Measurements from ENCODE around the gene TF. TPM values are rescaled to one million over a fixed set of nuclear protein-coding genes. Genes with fewer than 3 reads are reported as not detected.

The TF gene
- total RNA-seq, 2 donors from 2014 or later, result 1.6 to 2.2 TPM

DNA sequence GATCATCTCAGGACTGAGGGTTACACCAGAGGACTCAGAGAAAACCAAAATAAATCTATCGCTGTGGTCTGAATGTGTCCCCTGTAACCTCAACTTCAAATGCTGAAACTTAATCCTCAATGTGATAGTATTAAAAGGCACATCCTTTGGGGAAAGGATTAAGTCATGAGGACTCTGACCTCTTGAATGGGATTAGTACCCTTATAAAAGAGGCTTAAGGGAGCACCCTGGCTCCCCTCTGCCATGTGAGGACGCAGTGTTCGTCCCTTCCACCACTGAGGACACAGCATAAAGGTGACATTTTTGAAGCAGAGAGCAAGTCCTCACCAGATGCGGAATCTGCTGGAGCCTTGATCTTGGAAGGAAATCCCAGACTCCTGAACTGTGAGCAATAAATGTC, 98.9 kb downstream of the TF start:
- Histone ChIP-seq H3K36me3 (no peaks in the 10 kb centered on the region), H3K4me1 (ENCODE audit: control insufficient read depth in 1 of 2, low read depth in 2 of 2) (no peaks in the 10 kb centered on the region), H3K27ac (no peak overlapping the region), H3K27me3 (replicated peaks; ENCODE audit: insufficient read depth) (no peaks in the 10 kb centered on the region), H3K9me3 (no peaks in the 10 kb centered on the region), H3K4me3 (no peak overlapping the region)
- ATAC-seq (ENCODE audit: insufficient number of reproducible peaks, low FRiP score, low read depth) (no peak), DNase-seq (ENCODE audit: low spot score) (no peak)
- TF ChIP-seq, protein P1, sequence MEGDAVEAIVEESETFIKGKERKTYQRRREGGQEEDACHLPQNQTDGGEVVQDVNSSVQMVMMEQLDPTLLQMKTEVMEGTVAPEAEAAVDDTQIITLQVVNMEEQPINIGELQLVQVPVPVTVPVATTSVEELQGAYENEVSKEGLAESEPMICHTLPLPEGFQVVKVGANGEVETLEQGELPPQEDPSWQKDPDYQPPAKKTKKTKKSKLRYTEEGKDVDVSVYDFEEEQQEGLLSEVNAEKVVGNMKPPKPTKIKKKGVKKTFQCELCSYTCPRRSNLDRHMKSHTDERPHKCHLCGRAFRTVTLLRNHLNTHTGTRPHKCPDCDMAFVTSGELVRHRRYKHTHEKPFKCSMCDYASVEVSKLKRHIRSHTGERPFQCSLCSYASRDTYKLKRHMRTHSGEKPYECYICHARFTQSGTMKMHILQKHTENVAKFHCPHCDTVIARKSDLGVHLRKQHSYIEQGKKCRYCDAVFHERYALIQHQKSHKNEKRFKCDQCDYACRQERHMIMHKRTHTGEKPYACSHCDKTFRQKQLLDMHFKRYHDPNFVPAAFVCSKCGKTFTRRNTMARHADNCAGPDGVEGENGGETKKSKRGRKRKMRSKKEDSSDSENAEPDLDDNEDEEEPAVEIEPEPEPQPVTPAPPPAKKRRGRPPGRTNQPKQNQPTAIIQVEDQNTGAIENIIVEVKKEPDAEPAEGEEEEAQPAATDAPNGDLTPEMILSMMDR (IDR thresholded peaks at IDR 0.05), result no peak

Other genes with a start within 250 kb of the TF start
- 100 to 1,000 TPM in 1 of 2 donors, 10 to 100 TPM in 1; 86.5 to 190 TPM for gene CDV3, start 172.7 kb upstream of the TF start, total RNA-seq
- 10 to 100 TPM; 21.5 to 34.2 TPM for gene TOPBP1, start 84.5 kb upstream of the TF start, total RNA-seq
- 10 to 100 TPM; 32.8 to 37.7 TPM for gene SRPRB, start 59.4 kb downstream of the TF start, total RNA-seq
- gene RAB6B, start 149.5 kb downstream of the TF start, total RNA-seq, result 1 to 10 TPM in 1 of 2 donors, under 1 TPM in 1; 0.27 to 4.0 TPM